Hepatocyte (in vitro differentiated cells): ENCODE measurements around the gene DOK6.

Experiments used
- EZH2 ChIP-seq: fragments of 200-600 bp; sonication (generic); IDR thresholded peaks from 2 replicates; pipeline ENCODE4 v1.6.1; 2016; ENCODE audit warnings: antibody characterized with exemption, mild to moderate bottlenecking, borderline replicate concordance
- EZH2phosphoT487 ChIP-seq: fragments of 200-600 bp; sonication (generic); IDR thresholded peaks from one replicate; pipeline ENCODE4 v1.6.1; 2018; ENCODE audit warnings: antibody characterized with exemption, mild to moderate bottlenecking, low read depth, moderate library complexity; ENCODE audit not compliant: unreplicated experiment, severe bottlenecking
- TF ChIP-seq, protein P1 (sequence below): fragments of 200-600 bp; sonication (generic); IDR thresholded peaks from 2 replicates; pipeline ENCODE4 v1.5.1; 2016; ENCODE audit warnings: antibody characterized with exemption, mild to moderate bottlenecking; ENCODE audit not compliant: poor library complexity

GRCh38 chr18:69795791-69796190 lies 395.1 kb downstream of the DOK6 start:
- TF ChIP-seq, protein P1, sequence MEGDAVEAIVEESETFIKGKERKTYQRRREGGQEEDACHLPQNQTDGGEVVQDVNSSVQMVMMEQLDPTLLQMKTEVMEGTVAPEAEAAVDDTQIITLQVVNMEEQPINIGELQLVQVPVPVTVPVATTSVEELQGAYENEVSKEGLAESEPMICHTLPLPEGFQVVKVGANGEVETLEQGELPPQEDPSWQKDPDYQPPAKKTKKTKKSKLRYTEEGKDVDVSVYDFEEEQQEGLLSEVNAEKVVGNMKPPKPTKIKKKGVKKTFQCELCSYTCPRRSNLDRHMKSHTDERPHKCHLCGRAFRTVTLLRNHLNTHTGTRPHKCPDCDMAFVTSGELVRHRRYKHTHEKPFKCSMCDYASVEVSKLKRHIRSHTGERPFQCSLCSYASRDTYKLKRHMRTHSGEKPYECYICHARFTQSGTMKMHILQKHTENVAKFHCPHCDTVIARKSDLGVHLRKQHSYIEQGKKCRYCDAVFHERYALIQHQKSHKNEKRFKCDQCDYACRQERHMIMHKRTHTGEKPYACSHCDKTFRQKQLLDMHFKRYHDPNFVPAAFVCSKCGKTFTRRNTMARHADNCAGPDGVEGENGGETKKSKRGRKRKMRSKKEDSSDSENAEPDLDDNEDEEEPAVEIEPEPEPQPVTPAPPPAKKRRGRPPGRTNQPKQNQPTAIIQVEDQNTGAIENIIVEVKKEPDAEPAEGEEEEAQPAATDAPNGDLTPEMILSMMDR: no peak
- TF ChIP-seq EZH2phosphoT487 (no peak), EZH2 (no peak)
